HG03097 (cell line): ENCODE results near the gene LIPC.

Experiments used
- ATAC-seq: cut with Tn5 transposase; IDR thresholded peaks from one replicate; pipeline ENCODE4 v1.9.1; 2021; ENCODE audit not compliant: unreplicated experiment, low FRiP score

Gene LIPC

GRCh38 chr15:58453931-58454793 lies 22.4 kb downstream of the LIPC start:
- ATAC-seq: no peak

GRCh38 chr15:58454950-58455401 lies 23.2 kb downstream of the LIPC start:
- no peak for ATAC-seq

- ATAC-seq: peak; percentile 69
These were observed 25.7 kb downstream of the LIPC start for GRCh38 chr15:58457466-58457965.

GRCh38 chr15:58458076-58458475 lies 26.3 kb downstream of the LIPC start:
- ATAC-seq: no peak

GRCh38 chr15:58459045-58459444 lies 27.3 kb downstream of the LIPC start:
- ATAC-seq: no peak

- ATAC-seq: no peak
These were observed 27.8 kb downstream of the LIPC start for GRCh38 chr15:58459560-58459959.

GRCh38 chr15:58460116-58460790 lies 28.5 kb downstream of the LIPC start:
- no peak for ATAC-seq

GRCh38 chr15:58460872-58461271 lies 29.1 kb downstream of the LIPC start:
- no peak for ATAC-seq

- ATAC-seq: no peak
These were observed 30.8 kb downstream of the LIPC start for GRCh38 chr15:58462547-58462946.

- no peak for ATAC-seq
These were observed 31.3 kb downstream of the LIPC start for GRCh38 chr15:58462973-58463663.

- ATAC-seq: no peak
These were observed 32.2 kb downstream of the LIPC start for GRCh38 chr15:58463815-58464650.

- ATAC-seq: no peak
These were observed 33.3 kb downstream of the LIPC start for GRCh38 chr15:58465070-58465469.

- no peak for ATAC-seq
These were observed 34.2 kb downstream of the LIPC start for GRCh38 chr15:58465866-58466517.

GRCh38 chr15:58466566-58466965 lies 34.8 kb downstream of the LIPC start:
- ATAC-seq: no peak

- ATAC-seq: no peak
These were observed 35.4 kb downstream of the LIPC start for GRCh38 chr15:58467121-58467721.

GRCh38 chr15:58467722-58468423 lies 36.1 kb downstream of the LIPC start:
- ATAC-seq: no peak

- no peak for ATAC-seq
These were observed 37.9 kb downstream of the LIPC start for GRCh38 chr15:58469432-58470353.

GRCh38 chr15:58471348-58471747 lies 39.6 kb downstream of the LIPC start:
- ATAC-seq: no peak
